Activated CD4-positive, alpha-beta T cell treated with anti-CD3 and anti-CD28 coated beads, Interleukin-2, amount 10 ng/mL, durations not matched to agents 7 days and 5 days (primary cell): ENCODE measurements around the gene MSH2. TPM values are rescaled to one million over a fixed set of nuclear protein-coding genes. Genes with fewer than 3 reads are reported as not detected.

Experiments used
- CTCF ChIA-PET: fragments of 350-600 bp; sonication (Branson Sonifier 250); formaldehyde crosslinking; loops from one replicate; lab custom pipeline; 2021; ENCODE audit warnings: antibody characterized with exemption; lab: Charles Lee
- POLR2A ChIA-PET: fragments of 350-600 bp; sonication (Branson Sonifier 250); formaldehyde crosslinking; loops from one replicate; lab custom pipeline; 2021; ENCODE audit warnings: antibody characterized with exemption; lab: Charles Lee
- DNase-seq: peaks from one replicate; pipeline ENCODE4 v3.0.0-alpha.2; 2020
- H3K27ac Mint-ChIP-seq: one replicate; pipeline ENCODE4 v1.8.0; 2021; ENCODE audit warnings: mild to moderate bottlenecking, moderate library complexity, mixed read lengths
- H3K27me3 Mint-ChIP-seq: one replicate; pipeline ENCODE4 v1.8.0; 2021; ENCODE audit warnings: mixed read lengths
- H3K36me3 Mint-ChIP-seq: one replicate; pipeline ENCODE4 v1.8.0; 2021; ENCODE audit warnings: low read depth, mixed read lengths
- H3K4me1 Mint-ChIP-seq: one replicate; pipeline ENCODE4 v1.8.0; 2021; ENCODE audit warnings: mixed read lengths
- H3K4me3 Mint-ChIP-seq: one replicate; pipeline ENCODE4 v1.8.0; 2021; ENCODE audit warnings: mild to moderate bottlenecking, moderate library complexity, mixed read lengths
- H3K9me3 Mint-ChIP-seq: one replicate; pipeline ENCODE4 v1.8.0; 2021; ENCODE audit warnings: mixed read lengths
- total RNA-seq, 2 experiments: library from RNA; stranded (reverse); gene quantifications; one replicate each; pipeline ENCODE4 v1.2.3, GENCODE V29; 2021

MSH2 gene
- total RNA-seq, 2 experiments from 2014 or later, result 48.0 to 51.8 TPM

DNA sequence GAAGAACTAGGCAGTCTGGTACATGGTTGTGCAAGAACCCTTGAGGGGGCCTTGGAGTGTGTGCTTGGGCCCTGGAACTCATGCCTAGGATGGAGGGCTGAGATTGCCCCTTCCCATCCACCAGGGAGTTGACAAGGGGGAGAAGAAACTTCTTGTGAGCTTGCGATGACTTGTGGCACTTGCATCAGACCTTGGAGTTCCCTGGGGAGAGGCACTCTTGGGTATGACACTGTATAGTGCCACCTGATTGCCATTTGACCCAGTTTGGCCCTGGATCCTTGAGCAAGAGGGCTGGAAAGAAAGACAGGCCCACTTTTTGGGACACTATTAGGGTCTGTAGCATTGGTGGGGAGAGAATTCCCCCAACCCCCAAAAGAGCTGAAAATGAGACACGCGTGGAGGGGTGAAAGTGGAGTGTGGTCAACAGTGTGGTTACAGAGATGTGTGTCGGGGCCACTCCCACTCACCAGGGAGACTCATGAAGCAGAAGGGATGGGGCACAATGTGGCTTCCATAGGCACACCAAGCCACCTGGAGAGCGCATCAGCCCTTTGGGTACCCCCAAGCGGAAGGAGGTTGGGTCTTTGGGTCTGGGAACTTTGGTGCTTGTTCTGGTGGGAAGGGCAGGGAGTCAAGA, 101.3 kb downstream of the MSH2 start:
- CTCF ChIA-PET, result interaction anchor here (1.2 to 1.6 kb wide), 2 partner anchors 9 to 17 kb away, joined by 3 to 4 read pairs; no protein-coding TSS in a partner anchor

DNA sequence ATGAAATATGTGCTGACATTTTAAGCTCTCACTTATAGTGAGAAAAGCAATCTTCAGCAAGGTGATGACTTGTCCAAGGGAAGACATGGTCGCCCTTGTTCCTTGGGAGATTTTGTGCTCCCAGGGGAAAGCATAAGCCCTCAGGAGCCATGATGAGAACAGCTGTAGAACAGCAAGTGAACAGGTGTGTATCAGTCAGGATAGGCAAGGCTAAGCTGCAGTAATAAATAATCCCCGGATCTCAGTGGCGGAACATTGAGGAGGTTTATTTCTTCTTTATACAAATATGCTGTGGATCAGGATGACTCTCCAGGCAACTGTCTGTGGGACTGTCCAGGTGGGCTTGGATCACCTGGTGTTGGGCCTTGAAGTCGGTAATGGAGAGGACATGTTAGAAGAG, 103.1 kb downstream of the MSH2 start:
- POLR2A ChIA-PET, result no interaction called here
- no peaks in the 10 kb centered on the region for H3K27me3 Mint-ChIP-seq
- H3K9me3 Mint-ChIP-seq, result peaks cover 29% of the 10 kb centered on the region
- no peak for DNase-seq
- peaks cover 5% of the 10 kb centered on the region for H3K36me3 Mint-ChIP-seq
- H3K27ac Mint-ChIP-seq, result no peak overlapping the region
- no peak overlapping the region for H3K4me3 Mint-ChIP-seq
- CTCF ChIA-PET, result no interaction called here
- peaks cover 36% of the 10 kb centered on the region for H3K4me1 Mint-ChIP-seq

More for the DNA sequence above, 101.3 kb downstream of the MSH2 start:
- no peak overlapping the region for H3K4me3 Mint-ChIP-seq
- no peak overlapping the region for H3K27ac Mint-ChIP-seq
- H3K4me1 Mint-ChIP-seq, result peaks cover 31% of the 10 kb centered on the region
- DNase-seq, result no peak
- peaks cover 40% of the 10 kb centered on the region for H3K9me3 Mint-ChIP-seq
- POLR2A ChIA-PET, result no interaction called here
- no peaks in the 10 kb centered on the region for H3K27me3 Mint-ChIP-seq
- peaks cover 14% of the 10 kb centered on the region for H3K36me3 Mint-ChIP-seq

DNA sequence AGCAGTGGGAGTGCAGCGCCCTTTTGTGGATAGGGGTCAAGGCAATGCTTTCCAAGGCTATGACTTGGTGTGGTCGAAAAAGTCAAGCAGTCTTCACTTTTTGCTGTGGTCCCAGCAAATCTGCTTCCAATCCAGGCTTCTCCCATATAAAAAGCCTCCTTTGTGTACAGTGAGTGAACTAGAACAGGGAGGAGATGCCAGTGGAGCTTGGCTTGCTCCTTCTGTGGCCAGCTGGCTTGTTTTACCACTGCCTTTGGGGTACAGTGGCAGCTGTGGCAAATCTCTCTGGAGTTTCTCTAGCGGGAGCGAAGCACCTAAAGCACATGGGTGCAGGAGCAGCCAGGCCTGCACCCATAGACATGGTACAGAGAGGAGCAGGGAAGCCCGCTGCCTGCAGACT, 103.5 kb downstream of the MSH2 start:
- Mint-ChIP-seq H3K27ac (no peak overlapping the region), H3K9me3 (peaks cover 27% of the 10 kb centered on the region), H3K4me3 (no peak overlapping the region), H3K4me1 (peaks cover 32% of the 10 kb centered on the region), H3K36me3 (peaks cover 5% of the 10 kb centered on the region), H3K27me3 (no peaks in the 10 kb centered on the region)
- POLR2A ChIA-PET, result no interaction called here
- CTCF ChIA-PET, result no interaction called here
- no peak for DNase-seq

DNA sequence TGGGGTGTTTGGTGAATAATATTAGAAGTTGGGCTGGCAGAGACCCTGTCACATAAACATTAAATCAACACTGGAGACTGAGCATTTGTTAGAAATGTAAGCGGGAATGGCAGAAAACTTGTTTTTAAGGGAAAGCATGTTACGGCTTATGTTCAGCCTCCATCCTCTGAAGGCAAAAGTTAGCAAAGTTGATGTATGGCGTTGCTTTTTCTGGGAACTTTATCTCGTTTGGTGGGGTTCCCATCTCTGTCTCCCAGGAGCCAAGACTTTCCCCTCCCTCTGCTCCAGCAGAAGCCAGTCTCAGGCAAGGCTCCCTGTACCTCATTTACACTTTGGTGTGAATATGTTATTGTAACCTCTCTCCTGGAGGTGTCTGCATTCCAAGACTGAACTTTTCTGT, 105.1 kb downstream of the MSH2 start:
- peaks cover 5% of the 10 kb centered on the region for H3K36me3 Mint-ChIP-seq
- peaks cover 18% of the 10 kb centered on the region for H3K4me1 Mint-ChIP-seq
- H3K9me3 Mint-ChIP-seq, result peaks cover 20% of the 10 kb centered on the region
- H3K27me3 Mint-ChIP-seq, result no peaks in the 10 kb centered on the region
- no peak overlapping the region for H3K27ac Mint-ChIP-seq
- CTCF ChIA-PET, result interaction anchor here (1.0 kb wide), 1 partner anchor 12 kb away, joined by 4 read pairs; no protein-coding TSS in a partner anchor
- POLR2A ChIA-PET, result no interaction called here
- no peak for DNase-seq
- no peak overlapping the region for H3K4me3 Mint-ChIP-seq

DNA sequence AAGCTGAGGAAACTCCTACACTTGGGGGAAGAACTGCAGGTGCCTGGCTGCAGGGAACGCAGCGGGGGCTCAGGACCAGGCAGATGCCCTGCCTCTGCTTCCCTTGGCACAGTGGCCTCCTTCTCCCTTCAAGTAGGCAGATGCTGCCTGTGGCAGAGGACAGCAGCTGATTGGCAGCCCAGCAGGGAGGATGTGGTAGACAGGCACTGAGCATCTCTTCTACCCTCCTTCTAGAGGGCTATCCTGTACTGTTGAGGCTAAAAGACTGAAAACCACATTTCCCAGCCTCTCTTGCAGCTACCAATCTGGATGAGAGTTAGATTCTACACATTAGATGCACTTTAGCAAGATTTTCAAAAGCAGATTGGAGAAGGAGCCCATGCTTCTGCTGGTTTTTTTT, 105.7 kb downstream of the MSH2 start:
- no peaks in the 10 kb centered on the region for H3K27me3 Mint-ChIP-seq
- no peak for DNase-seq
- peaks cover 20% of the 10 kb centered on the region for H3K9me3 Mint-ChIP-seq
- H3K36me3 Mint-ChIP-seq, result peaks cover 5% of the 10 kb centered on the region
- no peak overlapping the region for H3K27ac Mint-ChIP-seq
- ChIA-PET CTCF (interaction anchor here (1.0 kb wide), 1 partner anchor 11 kb away, joined by 4 read pairs; no protein-coding TSS in a partner anchor), POLR2A (no interaction called here)
- H3K4me3 Mint-ChIP-seq, result no peak overlapping the region
- peaks cover 18% of the 10 kb centered on the region for H3K4me1 Mint-ChIP-seq

DNA sequence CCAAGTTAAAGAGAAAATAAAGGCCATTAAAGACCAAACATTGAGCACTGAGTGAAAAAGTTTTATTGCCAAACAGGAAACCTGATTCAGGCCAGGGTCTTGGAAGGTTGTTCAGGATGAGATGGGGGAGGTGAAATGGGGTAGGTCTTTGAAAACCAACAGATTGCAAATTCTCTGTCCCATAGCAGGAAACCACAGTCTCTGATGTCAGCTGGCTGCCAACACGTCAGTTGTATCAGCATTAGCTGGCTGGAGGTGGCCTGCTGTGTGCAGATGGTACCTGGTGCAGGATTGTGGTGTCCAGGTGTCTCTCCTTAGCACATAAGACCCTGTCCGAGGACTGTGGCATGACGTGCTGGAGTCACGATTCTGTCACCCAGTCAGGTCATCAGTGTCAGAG, 106.3 kb downstream of the MSH2 start:
- Mint-ChIP-seq H3K4me3 (no peak overlapping the region), H3K9me3 (peaks cover 20% of the 10 kb centered on the region), H3K27me3 (no peaks in the 10 kb centered on the region), H3K36me3 (peaks cover 5% of the 10 kb centered on the region), H3K27ac (no peak overlapping the region), H3K4me1 (peaks cover 18% of the 10 kb centered on the region)
- CTCF ChIA-PET, result interaction anchor here (1.0 kb wide), 2 partner anchors 10 to 70 kb away, joined by 3 to 4 read pairs; no protein-coding TSS in a partner anchor
- DNase-seq, result no peak
- POLR2A ChIA-PET, result no interaction called here

DNA sequence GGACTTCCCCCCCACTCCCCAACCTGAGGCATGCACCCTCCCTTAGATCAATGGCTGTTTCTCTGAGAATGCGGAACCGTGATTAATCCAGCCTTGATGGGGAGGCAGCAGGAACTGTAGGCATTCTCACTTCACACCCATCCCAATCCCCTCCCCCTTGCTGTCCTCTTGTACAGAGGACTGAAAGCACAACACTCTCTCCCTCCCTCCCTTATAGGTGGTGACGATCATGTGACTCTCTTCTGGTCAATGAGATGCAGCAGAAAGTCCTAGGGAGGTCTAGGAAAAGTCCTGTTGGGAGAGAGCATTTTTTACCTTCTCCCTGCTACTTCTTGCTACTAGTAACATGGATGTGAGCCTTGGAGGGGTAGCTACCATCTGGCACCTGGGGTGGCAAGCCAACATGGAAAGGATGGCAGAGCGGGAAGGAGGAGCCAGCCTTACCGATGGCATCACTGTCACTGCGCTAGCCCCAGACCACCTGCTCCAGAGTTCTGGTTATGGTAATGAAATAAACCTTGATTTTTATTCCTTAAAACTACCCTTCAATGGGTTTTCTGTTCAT, 106.9 kb downstream of the MSH2 start:
- Mint-ChIP-seq H3K4me3 (no peak overlapping the region), H3K27me3 (no peaks in the 10 kb centered on the region)
- CTCF ChIA-PET, result interaction anchor here (1.0 to 3.1 kb wide), 2 partner anchors 11 to 70 kb away, joined by 3 to 19 read pairs; no protein-coding TSS in a partner anchor

DNA sequence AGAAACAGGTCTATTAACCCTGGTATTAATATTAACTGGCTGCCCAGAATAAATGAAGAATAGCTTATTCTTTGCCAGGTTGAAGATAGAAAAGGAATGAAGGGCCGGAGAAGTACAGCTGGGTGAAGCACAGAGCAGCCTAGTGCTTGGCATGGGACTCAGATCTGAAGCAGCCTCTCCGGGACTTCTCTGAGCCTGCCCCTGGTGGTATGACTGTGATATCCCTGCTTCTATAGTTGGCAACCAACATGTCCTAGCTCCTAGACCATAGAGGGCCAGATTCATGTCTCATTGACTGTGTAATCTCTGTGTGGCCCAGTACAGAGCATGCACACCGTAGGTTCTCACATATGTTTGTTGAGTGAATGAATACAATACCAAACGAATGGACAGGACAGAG, 107.8 kb downstream of the MSH2 start:
- Mint-ChIP-seq H3K36me3 (peaks cover 1% of the 10 kb centered on the region), H3K27ac (no peak overlapping the region), H3K9me3 (peaks cover 9% of the 10 kb centered on the region), H3K27me3 (no peaks in the 10 kb centered on the region), H3K4me1 (peaks cover 18% of the 10 kb centered on the region), H3K4me3 (no peak overlapping the region)
- CTCF ChIA-PET, result interaction anchor here (3.1 kb wide), 1 partner anchor 10 kb away, joined by 19 read pairs; no protein-coding TSS in a partner anchor
- no peak for DNase-seq
- POLR2A ChIA-PET, result no interaction called here

More for the DNA sequence above, 106.9 kb downstream of the MSH2 start:
- Mint-ChIP-seq H3K4me1 (peaks cover 18% of the 10 kb centered on the region), H3K36me3 (peaks cover 5% of the 10 kb centered on the region), H3K9me3 (peaks cover 16% of the 10 kb centered on the region), H3K27ac (no peak overlapping the region)
- no peak for DNase-seq
- POLR2A ChIA-PET, result no interaction called here

DNA sequence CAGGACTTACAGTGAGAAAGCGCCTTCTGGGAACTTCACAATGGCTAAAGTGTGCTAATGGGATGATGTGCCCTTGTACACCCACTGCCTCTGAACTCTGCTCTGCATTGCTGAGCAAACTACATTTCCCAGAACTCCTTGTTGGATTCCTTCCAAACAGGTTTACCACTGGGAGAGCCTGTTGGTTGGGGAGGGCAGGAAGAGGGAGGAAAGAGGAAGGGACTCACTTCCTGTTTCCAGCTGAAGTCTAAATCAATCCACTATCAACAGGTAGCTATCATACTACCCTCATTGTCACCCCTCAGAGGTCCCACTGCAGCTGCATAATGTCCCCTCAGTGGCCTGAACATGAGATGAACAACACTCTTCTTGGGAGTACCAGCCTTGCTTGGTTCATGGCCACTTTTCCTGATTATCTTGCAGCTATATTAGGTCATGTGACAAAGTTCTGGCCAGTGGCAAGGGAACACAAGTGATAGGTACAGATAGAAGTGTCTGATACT, 109.7 kb downstream of the MSH2 start:
- peaks cover 1% of the 10 kb centered on the region for H3K36me3 Mint-ChIP-seq
- no peaks in the 10 kb centered on the region for H3K27me3 Mint-ChIP-seq
- H3K4me1 Mint-ChIP-seq, result peaks cover 18% of the 10 kb centered on the region
- DNase-seq, result no peak
- no peak overlapping the region for H3K4me3 Mint-ChIP-seq
- ChIA-PET CTCF (interaction anchor here (1.1 to 3.1 kb wide), 2 partner anchors 8 to 254 kb away, joined by 3 to 19 read pairs; no protein-coding TSS in a partner anchor), POLR2A (no interaction called here)
- no peak overlapping the region for H3K27ac Mint-ChIP-seq
- H3K9me3 Mint-ChIP-seq, result peaks cover 9% of the 10 kb centered on the region

DNA sequence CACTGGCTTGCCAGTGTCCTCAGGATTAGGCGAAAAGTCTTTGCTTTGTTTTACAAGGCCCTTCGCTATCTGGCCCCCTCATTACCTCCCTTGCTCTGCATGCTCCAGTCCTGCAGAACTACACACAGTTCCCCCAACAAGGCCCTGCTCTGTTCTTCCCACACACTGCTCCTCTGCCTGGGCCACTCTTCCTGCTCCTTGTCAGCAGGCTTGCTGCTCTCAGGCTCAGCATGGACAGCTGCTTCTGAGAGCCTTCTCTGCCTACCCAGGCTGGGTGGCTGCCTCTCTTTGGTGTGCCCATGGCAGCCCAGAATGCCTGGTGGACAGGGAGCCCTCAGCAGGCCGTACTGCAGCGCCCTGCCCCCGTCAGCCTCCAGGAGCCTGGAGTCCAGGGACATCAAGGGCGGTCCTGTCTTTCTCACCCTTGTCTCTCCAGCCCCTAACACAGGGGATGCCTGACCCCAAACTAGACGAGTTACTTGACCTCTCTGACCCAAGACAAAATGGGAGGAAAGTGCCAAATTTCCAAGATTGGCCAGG, 111.1 kb downstream of the MSH2 start:
- H3K4me1 Mint-ChIP-seq, result peaks cover 15% of the 10 kb centered on the region
- H3K9me3 Mint-ChIP-seq, result peaks cover 2% of the 10 kb centered on the region
- POLR2A ChIA-PET, result no interaction called here
- CTCF ChIA-PET, result interaction anchor here (0.6 kb wide), 1 partner anchor 159 kb away, joined by 3 read pairs; no protein-coding TSS in a partner anchor
- H3K27ac Mint-ChIP-seq, result no peak overlapping the region
- no peak overlapping the region for H3K4me3 Mint-ChIP-seq
- H3K27me3 Mint-ChIP-seq, result no peaks in the 10 kb centered on the region
- H3K36me3 Mint-ChIP-seq, result no peaks in the 10 kb centered on the region
- no peak for DNase-seq

DNA sequence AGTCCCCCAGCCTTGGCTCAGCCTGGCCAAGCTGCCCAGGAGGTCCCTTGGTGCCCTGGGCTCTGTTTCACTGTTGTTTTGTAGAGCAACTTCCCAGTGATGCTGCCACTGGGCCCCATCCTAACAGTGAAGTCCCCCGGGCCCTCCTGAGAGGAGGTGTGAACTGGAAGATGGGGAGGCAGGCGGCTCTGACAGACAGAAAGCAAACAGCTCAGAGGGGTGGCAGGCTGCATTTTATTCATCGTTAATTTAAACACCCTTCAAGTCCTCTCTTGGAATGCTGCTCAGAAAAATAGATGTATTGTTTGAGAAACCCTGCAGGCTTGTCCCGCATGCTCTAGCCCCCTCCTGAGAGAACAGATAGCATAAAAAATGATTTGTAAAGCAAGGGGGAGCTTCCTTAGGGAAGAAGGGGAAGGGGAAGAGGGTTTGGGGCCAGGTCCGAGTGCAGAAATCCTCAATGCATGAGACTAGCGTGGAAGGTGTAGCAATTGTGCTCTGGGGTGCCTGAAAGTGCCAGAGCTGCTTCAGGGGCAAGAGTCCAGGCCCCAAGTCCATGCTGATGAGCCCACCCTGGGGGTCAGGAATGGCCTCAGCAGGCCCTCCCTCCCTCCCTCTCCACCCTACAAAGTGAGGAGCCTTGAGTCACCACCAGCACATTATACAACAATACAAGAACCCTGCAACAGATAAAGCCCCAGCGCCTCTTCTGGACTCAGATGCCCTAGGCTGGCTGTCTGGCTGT, 113.6 kb downstream of the MSH2 start:
- ChIA-PET CTCF (no interaction called here), POLR2A (no interaction called here)
- Mint-ChIP-seq H3K27ac (no peak overlapping the region), H3K36me3 (no peaks in the 10 kb centered on the region), H3K4me1 (peaks cover 24% of the 10 kb centered on the region), H3K4me3 (no peak overlapping the region), H3K27me3 (no peaks in the 10 kb centered on the region), H3K9me3 (no peaks in the 10 kb centered on the region)
- DNase-seq, result no peak

DNA sequence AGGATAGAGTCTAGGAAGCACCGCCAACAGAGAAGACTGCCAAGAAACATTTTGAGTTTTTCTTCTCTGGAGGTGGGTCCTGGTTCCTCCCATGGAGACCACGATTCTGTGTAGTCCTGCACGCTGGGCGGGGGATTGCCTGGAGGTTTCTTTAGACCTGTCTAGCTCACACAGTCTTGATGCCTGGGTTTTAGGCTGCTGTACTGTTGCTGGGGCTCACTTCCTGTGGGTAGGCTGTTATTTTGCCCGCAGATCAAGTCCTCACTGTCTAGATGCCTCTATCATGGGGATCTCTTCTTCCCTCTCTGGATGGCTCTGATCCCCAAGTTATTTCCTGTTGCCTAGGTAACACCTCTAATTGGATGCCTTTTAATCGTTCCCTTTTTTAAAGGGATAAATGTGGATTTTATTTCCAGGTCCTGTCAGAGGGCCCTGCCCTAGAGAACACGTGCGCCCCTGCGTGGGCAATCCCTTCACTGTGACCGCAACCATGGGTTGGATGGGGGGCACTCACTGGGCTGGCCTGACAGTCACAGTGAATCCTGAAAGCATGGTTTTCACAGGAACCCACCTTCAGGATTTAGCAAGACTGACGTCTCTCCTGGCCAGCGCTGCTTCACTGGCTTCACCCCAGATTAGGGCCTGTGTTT, 115.7 kb downstream of the MSH2 start:
- no peak overlapping the region for H3K27ac Mint-ChIP-seq
- H3K9me3 Mint-ChIP-seq, result no peaks in the 10 kb centered on the region
- POLR2A ChIA-PET, result no interaction called here
- no peak overlapping the region for H3K4me3 Mint-ChIP-seq
- no peaks in the 10 kb centered on the region for H3K27me3 Mint-ChIP-seq
- DNase-seq, result no peak
- no peaks in the 10 kb centered on the region for H3K36me3 Mint-ChIP-seq
- CTCF ChIA-PET, result no interaction called here
- H3K4me1 Mint-ChIP-seq, result peaks cover 30% of the 10 kb centered on the region
